AG04450 (cell line): ENCODE measurements around the gene IGFN1. TPM values are rescaled to one million over a fixed set of nuclear protein-coding genes. Genes with fewer than 3 reads are reported as not detected.

Source experiments
- CTCF ChIA-PET: fragments of 300-600, 350-600 bp; formaldehyde crosslinking; extraction: SDS; loops from one replicate; lab custom pipeline; 2022; ENCODE audit warnings: antibody characterized with exemption, inconsistent platforms; lab: Charles Lee
- POLR2A ChIA-PET: fragments of 350-600 bp; formaldehyde crosslinking; extraction: SDS; loops from one replicate; lab custom pipeline; 2021; ENCODE audit warnings: antibody characterized with exemption, inconsistent platforms; lab: Yijun Ruan, JAX
- DNase-seq: peaks from one replicate; pipeline ENCODE4 v3.0.0-alpha.2; 2011; ENCODE audit warnings: low read depth, low spot score
- H3K27ac ChIP-seq: one replicate; pipeline ENCODE4 v1.5.1; 2012; ENCODE audit warnings: low read depth, low read length, control low read depth
- H3K27me3 ChIP-seq: one replicate; pipeline ENCODE4 v1.6.0; 2012; ENCODE audit warnings: low read length; ENCODE audit not compliant: control insufficient read depth, insufficient read depth
- H3K4me3 ChIP-seq: 2 replicates; pipeline ENCODE4 v1.5.1; 2011; ENCODE audit warnings: mild to moderate bottlenecking, low read depth, low read length, control low read depth
- H3K9me3 ChIP-seq: 2 replicates; pipeline ENCODE4 v1.5.1; 2012; ENCODE audit warnings: low read length; ENCODE audit not compliant: control insufficient read depth, insufficient read depth
- polyA plus RNA-seq: library from polyadenylated mRNA; depleted of rRNA; stranded (reverse); fragments of >200 nt; gene quantifications from 2 replicates; pipeline ENCODE4 v1.2.3, GENCODE V29; 2011
- TF ChIP-seq, protein P1 (sequence below): IDR thresholded peaks from 2 replicates; pipeline ENCODE4 v1.5.1; 2011; ENCODE audit warnings: low read depth, low read length, control low read depth, inconsistent platforms

IGFN1 gene
- polyA plus RNA-seq, 1 experiment, result not detected

DNA sequence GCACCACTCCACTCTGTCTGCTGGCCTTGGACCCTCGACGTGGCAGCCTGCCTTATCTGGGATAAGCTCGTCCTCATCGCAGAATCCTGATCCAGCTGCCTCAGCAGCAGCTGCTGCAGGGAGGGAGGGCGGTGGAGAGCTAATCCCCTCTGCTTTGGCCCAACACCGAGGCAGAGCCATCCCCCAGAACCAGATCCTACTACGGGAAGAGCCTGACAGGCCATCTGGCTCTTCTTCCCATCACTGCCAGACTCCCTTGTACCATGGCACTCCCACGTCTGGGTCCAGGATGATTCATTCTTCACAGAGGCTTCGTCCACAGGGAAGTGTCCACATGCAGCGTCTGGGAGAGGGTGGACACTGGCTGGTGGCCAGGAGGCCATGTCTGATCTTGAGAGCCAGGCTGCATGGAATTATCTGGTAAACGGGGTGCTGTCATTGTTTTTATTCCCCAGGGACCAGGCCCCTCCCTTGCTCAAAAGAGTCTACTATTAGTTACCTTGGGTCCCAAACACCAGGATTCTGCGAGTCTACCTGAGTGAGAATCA lies 78.1 kb downstream of the IGFN1 start:
- ChIA-PET CTCF (interaction anchor here (1.9 kb wide), 1 partner anchor 14 kb away, joined by 7 read pairs; no protein-coding TSS in a partner anchor), POLR2A (interaction anchor here (0.6 kb wide), 2 partner anchors 9 to 204 kb away, joined by 3 read pairs; no protein-coding TSS in a partner anchor)
- no peak overlapping the region for H3K4me3 ChIP-seq
- DNase-seq, result peak; percentile 48
- no peaks in the 10 kb centered on the region for H3K9me3 ChIP-seq
- peak overlapping the region; percentile 39 for H3K27ac ChIP-seq
- H3K27me3 ChIP-seq, result no peaks in the 10 kb centered on the region
- TF ChIP-seq, protein P1, sequence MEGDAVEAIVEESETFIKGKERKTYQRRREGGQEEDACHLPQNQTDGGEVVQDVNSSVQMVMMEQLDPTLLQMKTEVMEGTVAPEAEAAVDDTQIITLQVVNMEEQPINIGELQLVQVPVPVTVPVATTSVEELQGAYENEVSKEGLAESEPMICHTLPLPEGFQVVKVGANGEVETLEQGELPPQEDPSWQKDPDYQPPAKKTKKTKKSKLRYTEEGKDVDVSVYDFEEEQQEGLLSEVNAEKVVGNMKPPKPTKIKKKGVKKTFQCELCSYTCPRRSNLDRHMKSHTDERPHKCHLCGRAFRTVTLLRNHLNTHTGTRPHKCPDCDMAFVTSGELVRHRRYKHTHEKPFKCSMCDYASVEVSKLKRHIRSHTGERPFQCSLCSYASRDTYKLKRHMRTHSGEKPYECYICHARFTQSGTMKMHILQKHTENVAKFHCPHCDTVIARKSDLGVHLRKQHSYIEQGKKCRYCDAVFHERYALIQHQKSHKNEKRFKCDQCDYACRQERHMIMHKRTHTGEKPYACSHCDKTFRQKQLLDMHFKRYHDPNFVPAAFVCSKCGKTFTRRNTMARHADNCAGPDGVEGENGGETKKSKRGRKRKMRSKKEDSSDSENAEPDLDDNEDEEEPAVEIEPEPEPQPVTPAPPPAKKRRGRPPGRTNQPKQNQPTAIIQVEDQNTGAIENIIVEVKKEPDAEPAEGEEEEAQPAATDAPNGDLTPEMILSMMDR, result no peak

DNA sequence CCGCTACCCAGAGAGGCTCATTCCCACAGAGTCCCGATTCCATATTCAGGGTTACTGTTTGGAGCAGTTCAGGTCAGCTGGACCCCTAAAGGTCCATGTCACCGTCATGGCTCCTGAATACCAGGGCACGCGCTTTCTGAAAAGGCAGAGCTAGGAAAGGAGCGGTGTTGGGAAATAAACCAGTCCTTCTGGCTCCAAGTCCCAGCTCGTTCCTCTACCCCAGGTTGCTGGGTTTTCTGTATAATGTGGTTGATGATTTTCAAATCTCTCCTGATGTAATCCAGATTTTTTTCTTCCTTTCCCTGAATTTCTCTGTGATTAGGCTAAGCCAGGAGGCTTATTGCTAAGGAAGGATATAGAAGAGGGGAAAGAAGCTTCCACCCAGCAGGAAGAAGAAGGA lies 78.7 kb downstream of the IGFN1 start:
- CTCF ChIA-PET, result interaction anchor here (1.9 kb wide), 1 partner anchor 15 kb away, joined by 7 read pairs; no protein-coding TSS in a partner anchor

DNA sequence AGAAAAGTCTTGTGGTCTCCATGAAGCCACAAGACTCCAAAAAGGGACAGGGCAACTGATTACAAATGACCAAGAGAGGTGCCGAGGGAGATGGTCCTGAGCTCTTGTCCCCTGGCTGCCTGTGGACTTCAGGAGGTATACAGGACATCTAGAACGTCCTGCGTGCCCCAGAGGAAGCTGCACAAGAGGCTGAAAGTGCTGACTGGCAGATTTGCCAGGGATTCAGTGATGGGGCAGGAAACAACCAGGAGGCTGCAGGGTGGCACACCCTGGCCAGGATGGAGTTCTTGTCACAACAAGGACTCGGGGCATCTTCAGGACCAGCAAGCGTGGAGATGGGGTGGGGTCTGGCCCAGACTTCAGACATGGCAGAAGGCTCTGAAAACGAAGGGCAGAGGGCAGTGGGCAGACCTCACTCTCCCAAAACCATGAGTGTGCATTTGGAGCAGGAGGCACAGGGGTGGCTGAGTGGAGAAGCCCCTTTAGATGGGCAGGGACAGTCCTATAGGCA lies 79.3 kb downstream of the IGFN1 start:
- CTCF ChIA-PET, result interaction anchor here (1.9 kb wide), 1 partner anchor 15 kb away, joined by 7 read pairs; no protein-coding TSS in a partner anchor
- H3K27ac ChIP-seq, result no peak overlapping the region
- POLR2A ChIA-PET, result no interaction called here

More for the DNA sequence above, 78.7 kb downstream of the IGFN1 start:
- DNase-seq, result no peak
- no peak overlapping the region for H3K4me3 ChIP-seq
- no peaks in the 10 kb centered on the region for H3K9me3 ChIP-seq
- TF ChIP-seq, protein P1, result no peak
- POLR2A ChIA-PET, result no interaction called here
- H3K27ac ChIP-seq, result no peak overlapping the region
- H3K27me3 ChIP-seq, result no peaks in the 10 kb centered on the region

DNA sequence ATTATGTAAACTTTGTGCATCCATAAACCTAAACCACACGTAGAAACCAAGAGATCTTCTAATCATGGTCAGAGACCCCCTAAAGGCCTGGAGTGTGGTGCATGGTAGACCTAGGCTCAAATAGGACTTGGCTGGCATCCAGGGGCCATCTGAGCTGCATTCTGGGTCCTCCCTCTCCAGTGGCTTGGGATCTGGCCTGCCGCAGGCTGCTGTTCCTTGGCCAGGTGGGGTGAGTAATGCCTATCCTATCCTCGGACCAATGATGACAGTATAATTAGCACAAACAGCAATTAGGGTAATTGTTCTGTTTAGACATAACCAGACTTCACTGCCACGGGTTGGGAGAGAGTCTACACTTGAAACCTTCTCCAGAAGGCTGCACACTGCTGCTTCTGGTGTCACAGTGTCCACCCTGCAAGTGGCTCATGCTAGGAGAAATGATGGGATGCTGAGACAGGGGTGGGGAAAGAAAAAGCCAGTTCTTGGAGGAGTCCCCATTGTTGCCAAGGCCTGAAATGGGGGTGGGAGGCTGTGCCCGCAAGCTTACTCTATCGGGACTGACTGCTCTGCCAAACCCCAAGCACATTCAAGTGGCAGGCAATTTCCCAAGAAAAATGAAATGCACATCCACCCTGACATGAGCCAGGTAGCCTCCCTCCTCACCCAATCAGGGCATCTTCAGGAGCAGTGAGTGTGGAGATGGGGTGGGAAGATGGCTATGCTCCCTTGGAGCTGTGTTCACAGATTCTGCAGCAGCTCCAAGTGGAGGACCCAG lies 80.2 kb downstream of the IGFN1 start:
- POLR2A ChIA-PET, result no interaction called here
- TF ChIP-seq, protein P1, result no peak
- H3K9me3 ChIP-seq, result no peaks in the 10 kb centered on the region
- H3K27me3 ChIP-seq, result no peaks in the 10 kb centered on the region
- CTCF ChIA-PET, result interaction anchor here (1.9 kb wide), 1 partner anchor 16 kb away, joined by 7 read pairs; no protein-coding TSS in a partner anchor
- no peak overlapping the region for H3K27ac ChIP-seq
- H3K4me3 ChIP-seq, result no peak overlapping the region
- DNase-seq, result no peak

More for the DNA sequence above, 79.3 kb downstream of the IGFN1 start:
- TF ChIP-seq, protein P1, result no peak
- H3K4me3 ChIP-seq, result no peak overlapping the region
- H3K27me3 ChIP-seq, result no peaks in the 10 kb centered on the region
- DNase-seq, result no peak
- no peaks in the 10 kb centered on the region for H3K9me3 ChIP-seq
